Osteoblast (primary cell): Measurements from ENCODE around the gene BEND3. TPM values are rescaled to one million over a fixed set of nuclear protein-coding genes. Genes with fewer than 3 reads are reported as not detected.

Source experiments
- DNase-seq: peaks from one replicate; pipeline ENCODE4 v3.0.0; 2011; ENCODE audit warnings: low spot score, mixed read lengths; ENCODE audit not compliant: insufficient read length; ENCODE audit errors: missing footprints
- H2AFZ ChIP-seq: 2 replicates; pipeline ENCODE4 v1.6.0; 2011; ENCODE audit warnings: mild to moderate bottlenecking, low read length
- H3K27ac ChIP-seq: 2 replicates; pipeline ENCODE4 v1.5.1; 2011; ENCODE audit warnings: mild to moderate bottlenecking, low read depth, low read length, moderate library complexity
- H3K27me3 ChIP-seq: 2 replicates; pipeline ENCODE4 v1.6.0; 2012; ENCODE audit warnings: mild to moderate bottlenecking, control low read depth, inconsistent platforms, low read length, moderate library complexity; ENCODE audit not compliant: insufficient read depth
- H3K36me3 ChIP-seq: 2 replicates; pipeline ENCODE4 v1.5.1; 2011; ENCODE audit warnings: mild to moderate bottlenecking, low read length, control low read depth, moderate library complexity; ENCODE audit not compliant: insufficient read depth
- H3K4me1 ChIP-seq: 2 replicates; pipeline ENCODE4 v1.5.1; 2011; ENCODE audit warnings: mild to moderate bottlenecking, low read length, control low read depth, moderate library complexity; ENCODE audit not compliant: insufficient read depth
- H3K4me2 ChIP-seq: 2 replicates; pipeline ENCODE4 v1.6.0; 2011; ENCODE audit warnings: mild to moderate bottlenecking, low read length; ENCODE audit not compliant: insufficient read depth
- H3K4me3 ChIP-seq: fragments of 200-600 bp; sonication (generic); 3 replicates; pipeline ENCODE4 v1.5.1; 2012; ENCODE audit warnings: mild to moderate bottlenecking, low read length, inconsistent platforms; ENCODE audit not compliant: insufficient read depth
- H3K79me2 ChIP-seq: 2 replicates; pipeline ENCODE4 v1.6.0; 2012; ENCODE audit warnings: mild to moderate bottlenecking, low read length, control low read depth, inconsistent platforms; ENCODE audit not compliant: insufficient read depth
- H3K9me3 ChIP-seq: 2 replicates; pipeline ENCODE4 v1.5.1; 2011; ENCODE audit warnings: low read depth, low read length, control low read depth
- H4K20me1 ChIP-seq: 2 replicates; pipeline ENCODE4 v1.6.0; 2012; ENCODE audit warnings: mild to moderate bottlenecking, low read length, control low read depth; ENCODE audit not compliant: insufficient read depth
- total RNA-seq: library from RNA; depleted of rRNA; stranded (reverse); fragments of >200 nt; gene quantifications from 2 replicates; pipeline ENCODE4 v1.2.3, GENCODE V29; 2012
- TF ChIP-seq, protein P1 (sequence below): IDR thresholded peaks from 2 replicates; pipeline ENCODE4 v1.5.1; 2011; ENCODE audit warnings: mild to moderate bottlenecking, low read depth, low read length, moderate library complexity; ENCODE audit errors: extremely low read depth

The BEND3 gene
- total RNA-seq, 1 donor = 3.6 TPM

DNA sequence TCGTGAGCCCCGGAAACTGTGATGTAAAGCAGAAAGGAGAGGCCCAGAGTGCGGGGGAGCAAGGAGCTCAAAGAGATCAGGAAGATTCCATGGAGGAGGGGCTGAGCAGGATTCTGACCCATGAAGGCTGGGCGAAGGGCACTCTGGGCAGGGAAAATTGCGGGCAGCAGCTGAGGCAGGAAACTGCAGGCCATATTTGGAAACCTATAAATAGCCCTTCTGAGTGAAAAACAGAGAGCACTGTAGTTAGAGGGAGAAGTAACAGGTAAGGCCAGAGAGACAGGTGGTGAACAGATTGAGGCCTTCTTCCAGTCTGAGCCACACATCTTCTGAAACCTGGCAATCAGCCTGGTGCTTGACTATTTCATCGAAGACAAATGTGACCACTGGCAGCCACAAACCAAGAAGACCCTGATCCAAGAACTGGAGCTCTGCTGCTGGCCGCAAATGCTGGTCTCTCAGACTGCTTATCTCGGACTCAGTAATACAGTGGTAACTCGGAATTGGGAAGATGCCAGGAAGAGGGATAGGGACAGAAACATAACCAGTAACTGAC lies 14.1 kb upstream of the BEND3 start:
- H3K4me1 ChIP-seq = peaks cover 4% of the 10 kb centered on the region
- DNase-seq = no peak
- no peaks in the 10 kb centered on the region for H4K20me1 ChIP-seq
- no peaks in the 10 kb centered on the region for H3K9me3 ChIP-seq
- H2AFZ ChIP-seq = no peak overlapping the region
- H3K36me3 ChIP-seq = no peaks in the 10 kb centered on the region
- no peak overlapping the region for H3K4me3 ChIP-seq
- H3K4me2 ChIP-seq = no peak overlapping the region
- H3K79me2 ChIP-seq = no peaks in the 10 kb centered on the region
- TF ChIP-seq, protein P1, sequence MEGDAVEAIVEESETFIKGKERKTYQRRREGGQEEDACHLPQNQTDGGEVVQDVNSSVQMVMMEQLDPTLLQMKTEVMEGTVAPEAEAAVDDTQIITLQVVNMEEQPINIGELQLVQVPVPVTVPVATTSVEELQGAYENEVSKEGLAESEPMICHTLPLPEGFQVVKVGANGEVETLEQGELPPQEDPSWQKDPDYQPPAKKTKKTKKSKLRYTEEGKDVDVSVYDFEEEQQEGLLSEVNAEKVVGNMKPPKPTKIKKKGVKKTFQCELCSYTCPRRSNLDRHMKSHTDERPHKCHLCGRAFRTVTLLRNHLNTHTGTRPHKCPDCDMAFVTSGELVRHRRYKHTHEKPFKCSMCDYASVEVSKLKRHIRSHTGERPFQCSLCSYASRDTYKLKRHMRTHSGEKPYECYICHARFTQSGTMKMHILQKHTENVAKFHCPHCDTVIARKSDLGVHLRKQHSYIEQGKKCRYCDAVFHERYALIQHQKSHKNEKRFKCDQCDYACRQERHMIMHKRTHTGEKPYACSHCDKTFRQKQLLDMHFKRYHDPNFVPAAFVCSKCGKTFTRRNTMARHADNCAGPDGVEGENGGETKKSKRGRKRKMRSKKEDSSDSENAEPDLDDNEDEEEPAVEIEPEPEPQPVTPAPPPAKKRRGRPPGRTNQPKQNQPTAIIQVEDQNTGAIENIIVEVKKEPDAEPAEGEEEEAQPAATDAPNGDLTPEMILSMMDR = no peak
- no peaks in the 10 kb centered on the region for H3K27me3 ChIP-seq
- H3K27ac ChIP-seq = no peak overlapping the region

DNA sequence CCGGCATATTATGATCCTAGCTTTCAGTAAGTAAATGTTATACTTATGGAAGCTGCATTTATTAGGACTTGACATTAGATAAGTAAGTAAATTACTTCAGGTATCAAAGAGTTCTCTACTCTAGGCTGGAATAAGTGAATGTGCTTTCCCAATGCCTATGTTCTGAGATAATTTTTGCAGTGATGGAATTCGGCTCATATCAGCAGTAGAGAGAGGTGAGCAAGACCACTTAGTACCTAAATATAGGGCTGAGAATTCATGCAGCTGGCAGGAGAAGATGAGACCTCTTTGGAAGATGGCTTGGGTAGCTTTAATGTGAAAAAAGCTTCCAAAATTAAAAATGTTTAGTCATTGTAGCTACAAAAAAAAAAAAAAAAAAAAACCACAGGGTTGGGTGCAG lies 13.3 kb upstream of the BEND3 start:
- H3K4me3 ChIP-seq = no peak overlapping the region
- no peak overlapping the region for H3K27ac ChIP-seq
- TF ChIP-seq, protein P1 = no peak
- no peak overlapping the region for H2AFZ ChIP-seq
- no peaks in the 10 kb centered on the region for H3K36me3 ChIP-seq
- no peaks in the 10 kb centered on the region for H3K79me2 ChIP-seq
- no peak for DNase-seq
- no peak overlapping the region for H3K4me2 ChIP-seq
- no peaks in the 10 kb centered on the region for H3K27me3 ChIP-seq
- no peaks in the 10 kb centered on the region for H3K9me3 ChIP-seq
- no peaks in the 10 kb centered on the region for H4K20me1 ChIP-seq
- H3K4me1 ChIP-seq = peaks cover 4% of the 10 kb centered on the region

DNA sequence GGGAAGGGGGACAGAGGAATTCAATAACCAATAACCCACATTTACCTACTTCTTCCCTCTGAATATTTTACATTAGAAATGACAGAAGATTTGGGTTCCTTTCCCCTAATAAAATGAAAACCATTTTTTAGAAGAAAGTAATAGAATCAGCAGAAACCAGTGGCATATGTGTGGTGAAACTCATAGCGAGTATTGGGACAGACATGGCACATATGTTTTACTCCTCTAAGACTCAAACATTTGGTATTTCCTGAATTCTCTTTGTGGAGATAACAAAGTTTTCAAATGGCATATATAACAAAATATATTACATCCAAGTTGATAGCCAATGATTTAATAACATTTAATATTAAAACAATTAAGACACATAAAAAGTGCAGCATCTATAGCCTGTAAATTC lies 12.9 kb upstream of the BEND3 start:
- Histone ChIP-seq H2AFZ (no peak overlapping the region), H4K20me1 (no peaks in the 10 kb centered on the region), H3K4me3 (no peak overlapping the region), H3K4me2 (no peak overlapping the region), H3K36me3 (no peaks in the 10 kb centered on the region), H3K27me3 (no peaks in the 10 kb centered on the region), H3K9me3 (no peaks in the 10 kb centered on the region), H3K79me2 (no peaks in the 10 kb centered on the region), H3K27ac (no peak overlapping the region), H3K4me1 (peaks cover 4% of the 10 kb centered on the region)
- DNase-seq = no peak
- TF ChIP-seq, protein P1 = no peak

DNA sequence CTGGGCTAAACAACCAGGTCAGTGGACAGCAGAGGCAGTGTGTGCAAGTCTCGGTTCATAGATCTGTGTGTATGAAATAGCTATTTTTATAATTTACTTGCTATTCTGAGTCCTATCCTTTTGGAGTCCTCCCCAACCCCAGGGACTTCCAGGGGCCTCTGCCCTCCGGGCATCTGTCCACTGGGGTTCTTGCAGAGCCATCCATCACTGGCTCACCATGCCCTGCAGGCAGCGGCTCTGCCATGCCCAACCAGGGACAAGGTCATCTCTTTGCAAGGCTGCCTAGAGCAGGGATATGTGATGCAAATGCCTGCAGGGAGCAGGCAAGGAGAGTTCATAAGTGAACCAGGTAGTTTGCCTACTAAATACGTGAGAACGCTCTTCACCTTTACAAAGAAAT lies 10.5 kb upstream of the BEND3 start:
- H3K4me1 ChIP-seq = peaks cover 4% of the 10 kb centered on the region
- TF ChIP-seq, protein P1 = no peak
- no peaks in the 10 kb centered on the region for H3K79me2 ChIP-seq
- H4K20me1 ChIP-seq = no peaks in the 10 kb centered on the region
- H3K27me3 ChIP-seq = no peaks in the 10 kb centered on the region
- no peak for DNase-seq
- no peak overlapping the region for H3K4me3 ChIP-seq
- no peak overlapping the region for H2AFZ ChIP-seq
- no peaks in the 10 kb centered on the region for H3K9me3 ChIP-seq
- no peaks in the 10 kb centered on the region for H3K36me3 ChIP-seq
- H3K4me2 ChIP-seq = no peak overlapping the region
- no peak overlapping the region for H3K27ac ChIP-seq
